ENCODE results near the gene ELOB. TPM values are rescaled to one million over a fixed set of nuclear protein-coding genes. Genes with fewer than 3 reads are reported as not detected.
A peak's percentile ranks its signal among the peaks of the same experiment; 100 is the strongest.

Gene ELOB
- 100 to 1,000 TPM; 205 to 367 (median 263) TPM for polyA plus RNA-seq (ENCODE audit: insufficient read length in 4 of 4)

- peak; percentile 68 to 82 (median 80) for DNase-seq (ENCODE audit: low read depth in 4 of 4, low spot score in 2 of 4)
Measured at GRCh38 chr16:2777231-2777902, at the start of gene ELOB. ELOB (minus strand) TSS chr16:2777280; CDS start chr16:2777239, 41 bp downstream.

GRCh38 chr16:2825906-2826305, 48.8 kb upstream of the ELOB start:
- no peak for DNase-seq (ENCODE audit: low read depth in 4 of 4, low spot score in 2 of 4)

GRCh38 chr16:2825049-2825742, 48.1 kb upstream of the ELOB start:
- DNase-seq (ENCODE audit: low read depth in 4 of 4, low spot score in 2 of 4), result no peak

GRCh38 chr16:2824626-2825025, 47.5 kb upstream of the ELOB start:
- no peak for DNase-seq (ENCODE audit: low read depth in 4 of 4, low spot score in 2 of 4)

GRCh38 chr16:2822496-2822895, 45.4 kb upstream of the ELOB start:
- no peak for DNase-seq (ENCODE audit: low read depth in 4 of 4, low spot score in 2 of 4)

GRCh38 chr16:2822158-2822495, 45.0 kb upstream of the ELOB start:
- DNase-seq (ENCODE audit: low read depth in 4 of 4, low spot score in 2 of 4), result no peak

- no peak for DNase-seq (ENCODE audit: low read depth in 4 of 4, low spot score in 2 of 4)
Measured at GRCh38 chr16:2821487-2822157, 44.5 kb upstream of the ELOB start.

GRCh38 chr16:2820836-2821486, 43.9 kb upstream of the ELOB start:
- no peak for DNase-seq (ENCODE audit: low read depth in 4 of 4, low spot score in 2 of 4)

- DNase-seq (ENCODE audit: low read depth in 4 of 4, low spot score in 2 of 4), result no peak
Measured at GRCh38 chr16:2819939-2820835, 43.1 kb upstream of the ELOB start.

GRCh38 chr16:2819179-2819938, 42.3 kb upstream of the ELOB start:
- DNase-seq (ENCODE audit: low read depth in 4 of 4, low spot score in 2 of 4), result no peak

GRCh38 chr16:2818272-2818876, 41.3 kb upstream of the ELOB start:
- DNase-seq (ENCODE audit: low read depth in 4 of 4, low spot score in 2 of 4), result no peak

- no peak for DNase-seq (ENCODE audit: low read depth in 4 of 4, low spot score in 2 of 4)
Measured at GRCh38 chr16:2817340-2818271, 40.5 kb upstream of the ELOB start.

GRCh38 chr16:2816751-2817339, 39.8 kb upstream of the ELOB start, which contains the start of gene PRSS21:
PRSS21 (plus strand) TSS chr16:2817237; CDS start chr16:2817269, 32 bp downstream.
- no peak for DNase-seq (ENCODE audit: low read depth in 4 of 4, low spot score in 2 of 4)

GRCh38 chr16:2815299-2815771, 38.3 kb upstream of the ELOB start:
- DNase-seq (ENCODE audit: low read depth in 4 of 4, low spot score in 2 of 4), result no peak

- DNase-seq (ENCODE audit: low read depth in 4 of 4, low spot score in 2 of 4), result no peak
Measured at GRCh38 chr16:2814551-2815298, 37.6 kb upstream of the ELOB start.

- DNase-seq (ENCODE audit: low read depth in 4 of 4, low spot score in 2 of 4), result no peak
Measured at GRCh38 chr16:2813771-2814221, 36.7 kb upstream of the ELOB start.

Measured in left renal cortex interstitium (tissue), 4 donors.